AG20443 (cell line): ENCODE results near the gene CCPG1.
A peak's percentile ranks its signal among the peaks of the same experiment; 100 is the strongest.

Experiments
- DNase-seq: peaks from one replicate; pipeline ENCODE4 v3.0.0; 2012; ENCODE audit warnings: low spot score, mixed read lengths

Gene CCPG1

GRCh38 chr15:55381595-55381994 is 26.6 kb downstream of the CCPG1 start:
- no peak for DNase-seq

- DNase-seq, result no peak
Measured at GRCh38 chr15:55379095-55379494, 29.1 kb downstream of the CCPG1 start.

GRCh38 chr15:55372701-55373440 is 35.3 kb downstream of the CCPG1 start:
- no peak for DNase-seq

DNA sequence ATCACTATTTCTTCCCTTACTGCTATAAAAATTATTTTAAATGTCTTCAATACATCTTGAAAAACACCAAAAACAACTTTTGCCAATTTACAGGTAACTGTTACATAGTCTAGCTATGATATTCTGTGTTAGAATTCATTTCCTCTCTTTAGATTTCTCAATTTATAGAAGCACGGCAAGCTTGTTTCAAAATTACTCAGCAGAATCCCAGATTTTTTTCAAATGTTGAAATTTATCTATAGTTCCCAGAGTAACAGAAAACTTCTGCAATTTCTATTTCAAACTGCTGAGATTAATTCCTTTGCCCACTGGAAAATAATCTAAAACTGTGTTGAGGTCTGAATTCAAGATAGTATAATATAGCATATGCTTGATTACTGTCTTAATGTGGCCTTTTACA is 41.2 kb downstream of the CCPG1 start:
- no peak for DNase-seq

GRCh38 chr15:55362641-55363040 is 45.5 kb downstream of the CCPG1 start:
- no peak for DNase-seq

DNA sequence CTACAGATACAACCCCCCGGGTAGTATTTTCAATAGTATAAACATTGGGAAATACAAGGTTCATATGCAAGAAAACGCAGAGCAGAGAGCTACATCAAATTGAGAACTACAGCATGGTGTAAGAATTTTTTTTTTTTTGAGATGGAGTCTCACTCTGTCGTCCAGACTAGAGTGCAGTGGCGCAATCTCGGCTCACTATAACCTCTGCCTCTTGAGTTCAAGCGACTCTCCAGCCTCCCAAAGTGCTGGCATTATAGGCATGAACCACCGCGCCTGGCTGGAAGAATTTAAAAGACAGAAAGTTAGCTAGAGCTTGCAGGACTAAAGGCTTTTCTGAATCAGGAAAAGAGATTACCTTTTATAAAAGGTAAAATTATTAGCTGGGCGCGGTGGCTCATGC is 47.1 kb downstream of the CCPG1 start:
- no peak for DNase-seq

- no peak for DNase-seq
Measured at GRCh38 chr15:55360256-55360655, 47.9 kb downstream of the CCPG1 start.

DNA sequence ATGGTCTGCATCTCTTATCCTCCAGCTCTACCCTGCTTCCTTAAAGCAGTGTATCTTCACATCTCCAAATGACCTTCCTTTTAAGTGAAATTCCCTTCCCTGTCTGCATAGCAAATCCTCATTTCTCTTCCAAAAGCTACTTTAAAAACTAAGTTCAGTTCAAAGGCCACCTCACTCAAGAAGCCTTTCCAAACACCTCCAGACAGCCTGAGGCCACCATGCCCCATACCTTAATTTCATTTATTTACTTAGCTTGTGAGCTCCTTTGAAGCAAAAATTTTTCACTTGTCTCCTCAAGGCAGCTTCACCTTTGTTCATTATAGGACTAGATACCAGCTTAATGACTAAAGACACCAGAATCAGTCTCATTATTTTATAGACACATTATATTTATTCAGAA is 49.7 kb downstream of the CCPG1 start:
- no peak for DNase-seq

DNA sequence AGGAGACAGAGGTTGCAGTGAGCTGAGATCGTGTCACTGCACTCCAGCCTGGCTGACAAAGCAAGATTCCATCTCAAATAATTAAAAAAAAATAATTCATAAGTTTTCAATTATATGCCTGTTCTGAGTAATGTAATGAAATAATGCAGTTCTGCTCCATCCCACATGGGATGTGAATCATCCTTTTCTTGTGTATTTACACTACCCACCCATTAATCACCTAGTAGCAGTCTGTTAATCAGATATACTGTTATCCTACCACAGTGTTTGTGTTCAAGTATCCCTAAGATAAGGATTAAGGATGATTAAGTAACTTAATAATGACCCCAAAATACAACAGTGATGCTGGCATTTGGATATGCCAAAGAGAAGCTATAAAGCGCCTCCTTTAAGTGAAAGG is 50.4 kb downstream of the CCPG1 start:
- peak; percentile 40 for DNase-seq

GRCh38 chr15:55356985-55357585 is 51.1 kb downstream of the CCPG1 start:
- DNase-seq, result no peak

- DNase-seq, result no peak
Measured at GRCh38 chr15:55353025-55353424, 55.1 kb downstream of the CCPG1 start.

DNA sequence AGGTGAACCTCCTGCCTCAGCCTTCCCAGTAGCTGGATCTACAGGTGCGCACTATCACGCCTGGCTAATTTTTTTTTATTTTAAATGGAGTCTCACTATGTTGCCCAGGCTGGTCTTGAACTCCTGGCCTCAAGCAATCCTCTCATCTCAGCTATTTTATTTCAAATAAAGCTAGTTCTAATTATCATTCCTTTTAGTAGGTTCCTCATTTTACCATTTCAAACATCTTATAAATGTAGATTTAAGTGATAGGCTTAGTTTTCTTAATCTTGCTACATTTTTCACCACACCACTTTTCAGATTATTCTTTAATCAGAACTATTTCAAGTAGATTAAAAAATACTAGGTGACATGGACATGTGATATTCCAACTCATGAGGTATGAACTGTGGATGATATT is 58.9 kb downstream of the CCPG1 start:
- no peak for DNase-seq

DNA sequence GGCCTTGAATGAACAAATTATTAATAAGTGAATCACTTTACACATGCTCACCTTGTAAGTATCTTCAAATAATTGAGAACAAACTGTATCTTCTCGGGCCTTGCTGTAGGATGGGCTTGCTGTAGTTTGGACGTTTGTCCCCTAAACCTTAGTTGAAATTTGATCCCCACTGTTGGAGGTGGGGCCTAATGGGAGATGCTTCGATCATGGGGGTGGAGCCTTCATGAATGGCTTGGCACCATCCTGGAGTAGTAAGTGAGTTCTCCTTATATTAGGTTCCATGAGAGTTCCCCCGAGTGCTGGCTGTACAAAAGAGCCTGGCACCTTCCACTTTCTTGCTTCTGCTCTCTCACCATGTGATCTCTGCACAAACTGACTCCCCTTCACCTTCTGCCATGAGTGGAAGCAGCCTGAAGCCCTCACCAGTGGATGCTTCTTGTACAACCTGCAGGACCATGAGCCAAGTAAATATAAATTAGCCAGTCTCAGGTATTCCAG is 59.8 kb downstream of the CCPG1 start:
- no peak for DNase-seq

GRCh38 chr15:55344206-55344605 is 64.0 kb downstream of the CCPG1 start:
- DNase-seq, result peak; percentile 55

DNA sequence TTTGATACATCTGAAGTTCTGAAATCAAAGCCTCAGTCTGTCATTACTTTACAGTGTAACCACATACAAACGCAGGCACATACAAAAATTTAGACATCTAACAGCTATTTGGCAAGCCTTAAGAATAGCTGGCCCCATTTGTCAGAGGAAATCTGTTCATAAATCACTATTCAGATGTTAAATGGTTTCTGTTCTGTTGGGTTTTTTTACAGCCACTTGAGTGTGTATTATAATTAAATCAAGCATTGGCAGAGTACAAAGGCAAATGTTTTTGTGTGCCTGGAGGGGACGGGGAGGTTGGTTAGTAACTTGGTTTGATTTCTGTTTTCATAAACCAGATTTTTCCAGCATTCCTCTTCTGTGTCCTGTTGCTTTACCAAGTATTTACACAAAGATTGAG is 65.0 kb downstream of the CCPG1 start:
- peak; percentile 20 for DNase-seq

GRCh38 chr15:55337160-55337559 is 71.0 kb downstream of the CCPG1 start:
- DNase-seq, result no peak

DNA sequence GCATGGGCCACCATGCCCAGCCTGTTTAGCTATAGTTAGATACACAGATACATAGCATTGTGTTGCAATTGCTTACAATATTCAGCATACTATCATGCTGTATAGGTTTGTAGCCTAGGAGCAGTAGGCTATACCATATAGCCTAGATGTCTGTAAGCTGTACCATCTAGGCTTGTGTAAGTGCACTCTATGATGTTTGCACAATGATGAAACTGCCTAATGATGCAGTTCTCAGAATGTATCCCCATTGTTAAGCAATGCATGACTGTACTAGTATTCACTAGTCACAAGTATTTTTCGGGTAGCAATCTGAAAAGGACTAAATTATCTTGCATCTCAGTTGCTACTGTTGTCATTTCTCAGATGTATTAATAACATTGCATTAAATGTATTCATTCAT is 73.2 kb downstream of the CCPG1 start:
- DNase-seq, result no peak

GRCh38 chr15:55334371-55334770 is 73.8 kb downstream of the CCPG1 start:
- no peak for DNase-seq

DNA sequence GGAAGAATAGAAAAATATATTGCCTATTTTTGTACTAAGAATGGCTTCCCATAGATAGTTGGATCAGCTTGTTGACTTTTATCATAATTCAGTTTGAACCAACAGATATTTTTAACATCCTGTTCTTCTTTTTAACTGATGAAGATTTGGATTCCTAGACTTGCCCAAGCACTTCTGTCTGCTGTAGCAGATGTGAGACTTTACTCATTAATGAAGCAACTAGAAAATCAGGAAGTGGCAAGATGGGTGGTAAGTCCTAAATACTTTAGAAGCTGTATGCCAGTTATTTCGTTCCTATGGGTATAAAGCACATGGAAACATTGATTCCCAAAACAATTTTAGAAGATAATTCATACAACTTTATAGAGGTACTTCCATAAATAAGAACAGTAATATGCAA is 80.8 kb downstream of the CCPG1 start:
- no peak for DNase-seq

DNA sequence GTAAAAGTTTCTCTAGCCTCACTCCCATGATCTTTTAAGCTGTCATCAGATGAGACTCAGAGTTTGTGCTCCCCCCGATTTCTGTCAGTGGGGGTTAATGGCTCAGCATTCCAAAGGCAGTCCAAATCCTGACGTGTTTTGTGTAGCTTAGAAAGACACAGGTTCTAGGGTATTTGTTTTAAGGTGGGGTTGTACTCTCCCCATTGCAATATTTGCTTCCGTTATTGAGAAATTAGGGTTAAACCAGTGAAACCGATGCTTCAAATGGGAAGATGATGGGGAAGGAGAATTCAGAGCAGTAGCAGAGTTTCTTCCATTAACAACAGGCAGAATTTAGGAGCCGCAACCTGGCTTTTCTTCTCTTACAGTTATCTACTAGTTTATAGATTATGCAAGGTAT is 85.7 kb downstream of the CCPG1 start:
- DNase-seq, result no peak

GRCh38 chr15:55320963-55321362 is 87.2 kb downstream of the CCPG1 start:
- DNase-seq, result no peak

DNA sequence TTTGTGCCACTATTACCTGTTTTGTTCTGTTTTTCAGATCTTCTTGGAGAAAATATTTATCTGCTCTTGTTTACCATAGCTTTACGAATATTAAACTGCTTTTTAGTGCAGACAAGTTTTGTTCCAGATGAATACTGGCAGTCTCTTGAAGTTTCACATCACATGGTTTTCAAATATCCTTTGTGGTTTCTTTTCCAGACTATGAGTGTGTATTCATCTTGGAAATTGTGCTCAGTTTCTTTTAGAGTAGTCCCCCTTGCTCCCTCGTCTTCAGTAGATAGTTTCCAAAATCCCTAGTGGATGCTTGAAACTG is 88.0 kb downstream of the CCPG1 start:
- DNase-seq, result peak; percentile 20

GRCh38 chr15:55319537-55320237 is 88.5 kb downstream of the CCPG1 start:
- DNase-seq, result peak; percentile 53
